CD4-positive, alpha-beta T cell treated with Interleukin-6 at 100 ng/mL for 8 hours (primary cell): ENCODE results near the gene OGN.

Experiments used
- DNase-seq: peaks from one replicate; pipeline ENCODE4 v3.0.0-alpha.2; 2020; ENCODE audit warnings: mixed read lengths, low spot score

The OGN gene

DNA sequence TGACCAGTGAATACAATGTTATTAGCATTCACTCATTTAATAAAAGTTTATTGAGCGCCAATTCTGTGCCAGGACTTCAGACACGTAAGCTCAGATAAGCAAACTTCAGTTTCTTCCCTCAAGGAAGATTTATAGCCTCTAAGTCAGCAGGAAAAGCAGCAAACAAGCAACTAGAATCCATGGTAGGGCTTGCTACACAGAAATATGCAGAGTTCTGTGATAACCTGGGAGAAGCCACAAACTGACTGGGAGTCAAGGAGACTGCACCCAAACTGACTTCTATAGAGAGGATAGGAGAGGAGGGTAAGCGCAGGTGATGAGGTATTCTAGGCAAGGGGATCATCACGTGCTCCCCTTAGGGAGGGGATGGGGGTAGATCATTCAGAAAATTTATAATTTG, 1.4 kb upstream of the OGN start:
- no peak for DNase-seq

DNA sequence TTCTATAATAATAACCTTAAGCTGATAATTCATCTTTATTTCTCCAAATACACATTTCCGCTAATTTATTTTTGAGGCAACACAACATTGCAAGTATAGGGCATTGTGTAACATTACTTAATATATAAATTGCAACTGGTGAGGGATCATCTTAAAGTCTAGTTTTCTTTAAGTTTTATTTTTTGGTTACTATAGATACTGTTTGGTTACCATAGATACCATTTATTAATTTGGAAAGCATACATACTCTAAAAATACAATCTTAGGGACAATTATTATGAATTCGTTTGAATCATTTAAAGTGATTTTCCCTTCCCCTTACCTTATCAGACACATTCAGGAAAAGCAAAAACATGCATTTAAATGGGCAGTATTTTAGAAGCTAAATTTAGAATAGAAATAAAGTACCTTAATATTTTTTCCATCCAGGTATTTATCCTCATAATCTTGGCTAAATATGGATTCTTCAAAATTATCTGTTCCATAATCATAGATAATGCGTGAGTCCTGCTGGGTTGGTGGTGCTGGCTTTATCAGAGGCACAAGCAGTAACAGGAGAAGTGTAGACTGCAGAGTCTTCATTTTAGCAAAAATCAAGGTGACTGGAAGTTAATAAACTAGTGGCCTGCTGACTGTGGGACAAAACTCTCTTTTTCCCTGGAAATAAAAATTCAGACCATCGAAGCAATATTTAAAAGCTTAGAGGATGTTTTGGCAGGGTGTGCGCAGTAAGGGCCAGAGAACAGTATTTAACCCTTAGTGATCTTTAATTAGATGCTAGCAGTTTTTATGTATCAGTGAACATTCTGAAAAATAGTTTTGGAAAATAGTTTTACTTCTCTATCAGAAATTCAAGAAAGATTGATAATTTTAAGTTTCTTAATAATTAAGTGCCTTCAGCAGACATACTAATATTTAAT, 1.3 kb downstream of the OGN start:
- DNase-seq, result no peak

DNA sequence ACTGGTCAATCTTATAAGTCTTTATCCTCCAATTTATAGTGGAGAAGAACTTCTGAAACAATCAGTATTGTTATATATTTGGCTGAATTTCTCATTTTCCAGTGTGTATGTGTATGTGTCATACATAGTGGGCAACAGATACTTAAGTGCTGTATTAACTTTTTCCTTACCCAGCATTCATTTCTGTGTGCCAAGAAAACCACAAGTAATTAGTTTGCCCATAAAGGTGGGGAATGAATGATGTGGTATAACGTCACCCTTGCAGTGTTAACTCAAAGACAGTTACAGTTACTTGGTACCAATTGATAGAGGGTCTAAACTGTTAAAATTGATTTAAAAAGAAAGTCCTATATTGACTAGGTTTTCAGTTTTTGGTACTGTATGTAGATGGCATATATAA, 2.0 kb downstream of the OGN start:
- no peak for DNase-seq

DNA sequence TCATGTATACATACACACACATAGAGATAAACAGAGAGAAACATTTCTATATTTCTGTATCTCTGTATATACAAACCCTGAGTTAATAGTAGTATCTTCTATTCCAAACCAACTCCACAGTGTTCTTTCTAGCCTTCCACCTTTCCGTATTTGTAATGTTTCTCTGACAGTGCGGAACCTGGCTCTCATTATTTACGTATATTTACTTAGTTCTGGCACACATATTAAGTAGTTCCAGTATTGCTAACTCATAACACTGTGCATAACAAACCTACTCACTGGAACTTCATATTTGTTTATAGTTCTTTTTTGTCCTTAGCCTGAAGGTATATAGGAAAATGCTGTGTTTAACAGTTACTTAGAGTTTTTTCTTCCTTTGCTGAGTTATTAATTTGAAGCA, 6.5 kb downstream of the OGN start:
- no peak for DNase-seq

DNA sequence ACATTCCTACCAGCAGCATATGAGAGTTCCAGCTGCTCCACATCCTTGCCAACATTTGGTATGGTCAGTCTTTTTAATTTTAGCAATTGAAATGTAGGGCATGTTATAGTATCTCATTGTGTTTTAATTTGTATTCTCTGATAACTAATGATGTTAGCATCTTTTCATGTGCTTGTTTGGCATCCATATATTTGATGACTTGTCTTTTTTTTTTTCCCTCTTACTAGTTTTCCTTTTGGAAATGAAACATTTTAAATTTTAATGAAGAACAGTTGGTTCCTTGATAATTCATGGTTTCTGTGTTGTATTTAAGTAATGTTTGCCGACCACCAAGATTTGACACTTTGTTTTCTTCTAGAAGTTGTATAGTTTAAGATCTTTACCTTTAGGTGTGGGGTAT, 8.8 kb downstream of the OGN start:
- no peak for DNase-seq

DNA sequence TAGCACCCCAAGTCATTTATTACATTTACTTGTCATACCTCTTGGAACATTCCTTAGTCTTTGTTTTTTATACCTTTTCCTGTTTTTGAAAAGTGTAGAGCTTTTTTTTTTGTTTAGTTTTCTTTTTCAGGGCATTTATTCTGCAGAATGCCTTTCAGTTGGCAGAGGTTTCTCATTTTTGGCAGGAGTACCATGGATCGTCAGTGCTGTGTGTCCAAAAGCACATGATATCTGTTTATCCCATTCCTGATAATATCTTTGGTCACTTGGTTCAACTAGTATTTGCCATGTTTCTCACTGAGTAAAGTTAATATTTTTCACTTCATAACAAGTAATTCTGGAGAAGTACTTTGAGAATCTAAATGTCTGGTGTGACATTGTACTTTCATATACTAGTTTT, 10.7 kb downstream of the OGN start:
- DNase-seq, result no peak

DNA sequence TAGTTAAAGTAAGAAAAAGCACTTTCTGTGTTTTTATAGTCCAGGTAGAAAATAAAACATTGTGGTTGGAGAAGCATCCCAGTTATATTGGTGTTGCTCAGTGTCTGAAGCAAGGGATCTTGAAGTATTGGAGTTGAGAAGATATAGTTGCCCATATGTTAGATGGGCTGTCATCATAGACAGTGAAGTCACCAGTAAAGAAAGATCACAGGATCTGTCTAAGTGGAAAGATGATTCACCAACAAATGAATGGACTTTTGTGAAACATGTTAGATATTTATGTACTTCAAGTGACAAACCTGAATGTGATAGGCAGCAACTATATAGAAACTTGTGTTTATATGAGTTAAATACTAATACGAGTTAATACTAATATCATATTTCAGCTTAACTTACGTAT, 11.7 kb downstream of the OGN start:
- no peak for DNase-seq

DNA sequence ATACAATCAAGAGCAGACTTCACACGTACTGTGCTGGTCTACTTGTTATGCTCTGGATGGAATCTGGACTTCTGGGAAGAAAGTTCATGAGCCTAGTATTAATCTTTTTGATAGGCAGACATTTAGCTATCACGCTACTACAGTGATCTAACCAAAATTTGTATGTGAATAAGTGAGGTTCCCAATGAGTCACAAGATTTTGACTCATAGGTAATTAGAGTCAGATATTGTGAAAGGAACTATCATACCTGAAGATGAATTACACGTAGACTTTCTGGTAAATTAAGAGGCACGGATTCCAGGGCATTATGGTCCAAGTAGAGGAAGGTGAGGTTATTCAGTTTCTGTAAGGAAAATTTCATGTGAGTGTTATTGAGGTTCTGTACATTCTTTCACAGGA, 18.4 kb downstream of the OGN start:
- DNase-seq, result no peak

DNA sequence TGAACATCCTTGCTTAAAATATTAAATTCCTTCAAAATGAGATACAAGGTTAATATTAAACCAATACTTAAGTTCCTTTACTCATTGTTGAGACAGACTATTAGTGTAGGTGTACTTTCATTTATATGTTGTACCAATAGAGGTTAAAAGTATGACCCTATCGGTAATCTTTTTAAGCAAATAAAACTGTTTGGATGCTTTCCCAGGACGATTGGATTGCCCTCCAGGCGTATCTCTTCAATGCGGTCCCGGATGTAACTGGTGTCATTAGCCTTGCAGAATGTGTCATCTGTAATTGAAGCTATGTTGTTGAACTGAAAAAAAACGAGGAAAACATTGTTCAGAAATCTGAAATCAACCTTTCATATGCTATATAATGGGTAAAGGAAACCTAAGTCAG, 18.9 kb downstream of the OGN start:
- DNase-seq, result no peak

DNA sequence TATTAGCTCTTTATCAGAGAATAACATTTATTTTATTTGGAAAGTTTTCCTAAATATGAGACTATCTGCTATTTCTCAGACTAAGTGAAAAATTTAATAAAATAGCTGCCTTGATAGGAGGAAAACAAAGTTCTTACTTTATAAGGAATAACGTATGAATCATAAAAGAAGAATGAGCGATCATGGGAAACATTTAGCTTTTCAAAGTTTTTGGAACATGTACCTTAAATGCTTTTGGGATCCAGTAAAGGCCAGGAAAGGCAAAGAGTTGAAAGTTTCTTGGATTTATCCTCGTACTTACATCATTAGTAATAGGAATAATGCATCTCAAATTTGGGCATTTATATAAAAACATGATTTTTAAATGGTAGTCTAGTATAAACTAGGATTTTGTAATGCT, 19.4 kb downstream of the OGN start:
- DNase-seq, result no peak

DNA sequence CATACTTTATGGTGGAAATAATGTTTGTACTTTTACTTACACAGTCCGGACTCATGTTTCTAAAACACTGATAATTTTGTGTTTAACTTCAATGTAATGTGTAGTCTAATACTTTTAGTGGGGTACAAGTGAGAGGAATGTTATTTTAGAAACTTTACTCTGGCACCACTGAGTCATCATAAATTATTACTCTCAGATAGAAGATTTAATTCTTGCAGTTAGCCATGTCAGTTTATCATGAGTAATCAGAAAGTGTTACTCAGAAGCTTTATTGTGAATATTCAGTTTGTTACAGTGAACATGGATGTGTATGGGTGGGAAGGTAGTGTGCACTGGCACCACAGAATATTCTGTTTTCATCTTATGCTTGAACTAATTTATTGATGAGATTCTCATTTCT, 20.0 kb downstream of the OGN start:
- no peak for DNase-seq

DNA sequence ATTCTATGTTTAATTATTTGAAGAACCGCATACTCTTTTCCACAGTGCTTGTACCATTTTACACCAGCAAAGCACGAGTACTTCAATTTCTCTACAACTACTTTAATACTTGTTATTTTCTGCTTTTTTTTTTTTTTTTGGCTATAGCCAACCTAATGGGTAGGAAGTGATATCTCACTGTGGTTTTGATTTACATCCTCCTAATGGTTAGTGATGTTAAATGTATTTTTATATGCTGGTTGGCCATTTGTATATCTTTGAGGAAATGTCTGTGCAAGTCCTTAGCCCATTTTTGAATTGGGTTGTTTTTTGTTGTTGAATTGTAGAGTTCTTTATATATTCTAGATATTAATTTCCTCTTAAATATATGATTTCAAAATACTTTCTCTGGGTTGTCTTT, 22.6 kb downstream of the OGN start:
- DNase-seq, result no peak

DNA sequence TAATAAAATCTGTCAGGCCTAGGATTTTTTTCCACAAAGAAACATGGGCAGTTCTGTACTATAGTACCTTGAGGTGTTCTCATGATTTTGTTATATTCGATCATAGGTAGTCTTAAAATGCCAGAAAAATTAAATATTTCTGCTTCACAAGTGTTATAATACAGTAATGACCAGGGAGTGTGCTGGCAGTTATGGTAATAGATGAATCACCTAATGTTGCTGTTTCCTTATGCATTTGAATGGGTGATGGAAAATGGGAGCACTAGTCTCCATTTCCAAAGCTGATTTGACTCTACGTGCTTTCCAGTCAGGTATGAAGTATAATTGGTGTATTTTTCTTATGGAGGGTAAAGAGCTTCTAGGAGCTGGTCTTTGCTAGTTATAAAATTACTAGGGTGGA, 23.8 kb downstream of the OGN start:
- no peak for DNase-seq

DNA sequence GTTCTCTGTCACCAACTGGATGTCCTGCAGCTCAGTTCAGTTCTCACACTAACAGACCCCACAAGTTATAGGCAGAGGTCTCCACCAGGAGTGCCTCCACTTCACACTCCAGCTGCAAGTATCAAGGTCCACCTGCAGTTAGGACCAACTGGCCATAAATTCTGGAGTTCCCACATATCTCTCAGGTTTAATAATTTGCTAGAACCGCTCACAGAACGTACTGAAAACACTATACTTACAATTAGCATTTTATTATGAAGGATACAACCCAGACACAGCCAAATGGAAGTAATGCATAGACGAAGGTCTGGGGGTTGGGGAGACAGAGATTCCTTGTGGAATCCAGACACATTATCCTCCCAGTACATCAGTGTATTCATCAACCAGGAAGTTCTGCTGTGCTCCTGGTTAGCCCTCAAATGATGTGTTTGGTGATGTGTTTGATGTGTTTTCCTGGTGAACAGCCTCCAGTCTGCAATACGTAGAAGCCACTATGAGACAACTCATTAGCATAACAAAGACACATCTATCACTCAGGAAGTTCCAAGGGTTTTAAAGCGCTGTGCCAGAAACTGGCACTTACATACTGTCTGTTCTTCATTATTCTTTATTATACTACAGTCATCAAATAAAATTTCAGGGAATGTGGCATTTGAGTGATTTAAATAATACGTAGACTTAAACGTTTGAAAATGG, 25.4 kb downstream of the OGN start:
- no peak for DNase-seq

DNA sequence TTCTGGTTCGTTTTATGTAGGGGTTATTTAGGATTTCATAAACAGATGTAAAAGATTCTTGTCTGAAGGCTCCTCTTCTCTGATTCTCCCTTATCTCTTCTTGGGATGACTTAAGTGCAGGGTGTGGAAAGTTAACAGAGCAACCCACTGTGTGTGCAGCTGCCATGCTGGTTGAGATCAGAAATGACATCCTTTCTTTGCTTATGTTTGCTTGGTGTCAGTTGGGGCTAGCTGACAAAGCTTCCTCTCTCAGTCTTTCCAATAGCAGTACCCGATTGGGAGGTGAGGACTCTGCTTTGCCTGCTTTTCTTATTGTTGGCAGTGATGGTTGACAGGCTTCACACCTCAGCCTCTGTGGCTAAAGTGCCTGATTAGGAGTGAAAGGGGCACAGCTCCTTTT, 26.5 kb downstream of the OGN start:
- no peak for DNase-seq

DNA sequence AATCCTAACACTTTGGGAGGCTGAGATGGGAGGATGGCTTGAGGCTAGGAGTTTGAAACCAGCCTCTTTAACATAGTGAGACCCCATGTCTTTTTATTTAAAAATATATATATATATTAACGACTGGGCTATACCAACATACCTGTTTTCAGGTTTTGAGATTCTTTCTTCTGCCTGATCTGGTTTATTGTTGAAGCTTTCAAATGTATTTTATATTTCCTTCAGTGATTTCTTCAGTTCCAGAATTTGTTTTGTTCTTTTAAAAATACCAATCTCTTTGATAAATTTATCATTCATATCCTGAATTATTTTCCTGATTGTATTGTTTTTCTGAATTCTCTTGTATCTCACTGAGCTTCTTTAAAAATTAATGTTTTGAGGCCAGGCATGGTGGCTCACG, 31.2 kb downstream of the OGN start:
- DNase-seq, result no peak

DNA sequence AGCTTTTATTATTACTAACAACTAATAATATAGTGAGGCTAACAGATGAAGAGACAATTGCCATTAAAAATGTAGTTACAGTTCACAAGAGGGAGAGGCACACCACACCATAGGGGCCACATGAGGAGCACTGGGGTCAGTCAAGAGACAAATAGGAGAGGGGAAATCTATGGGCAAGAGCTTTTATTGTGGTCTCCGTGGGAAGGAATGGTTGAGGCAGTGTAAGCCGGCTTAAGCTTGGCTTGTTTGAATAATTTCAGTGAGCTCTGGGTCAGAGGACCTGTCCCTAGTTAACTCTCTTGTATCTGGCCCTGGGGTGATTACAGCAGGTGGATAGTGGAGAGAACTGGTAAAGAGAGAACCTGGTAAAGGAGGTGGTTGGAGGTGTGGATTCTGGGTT, 35.3 kb downstream of the OGN start:
- no peak for DNase-seq

DNA sequence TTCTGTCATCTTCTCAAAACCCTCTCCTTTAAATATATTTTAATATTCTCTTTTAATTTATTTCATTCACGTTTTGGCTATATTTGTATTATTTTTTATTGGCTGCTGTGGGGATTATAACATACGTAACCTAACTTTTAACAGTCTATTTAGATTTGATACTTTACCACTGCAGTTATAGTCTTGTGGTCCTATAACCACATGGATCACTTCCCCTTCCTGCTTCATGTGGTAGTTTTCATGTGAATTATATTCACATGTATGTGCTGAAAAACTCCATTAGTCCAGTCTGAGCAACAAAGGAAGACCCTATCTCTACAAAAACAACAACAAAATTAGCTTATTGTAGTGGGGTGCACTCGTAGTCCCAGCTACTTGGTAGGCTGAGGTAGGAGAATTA, 44.3 kb downstream of the OGN start:
- no peak for DNase-seq

DNA sequence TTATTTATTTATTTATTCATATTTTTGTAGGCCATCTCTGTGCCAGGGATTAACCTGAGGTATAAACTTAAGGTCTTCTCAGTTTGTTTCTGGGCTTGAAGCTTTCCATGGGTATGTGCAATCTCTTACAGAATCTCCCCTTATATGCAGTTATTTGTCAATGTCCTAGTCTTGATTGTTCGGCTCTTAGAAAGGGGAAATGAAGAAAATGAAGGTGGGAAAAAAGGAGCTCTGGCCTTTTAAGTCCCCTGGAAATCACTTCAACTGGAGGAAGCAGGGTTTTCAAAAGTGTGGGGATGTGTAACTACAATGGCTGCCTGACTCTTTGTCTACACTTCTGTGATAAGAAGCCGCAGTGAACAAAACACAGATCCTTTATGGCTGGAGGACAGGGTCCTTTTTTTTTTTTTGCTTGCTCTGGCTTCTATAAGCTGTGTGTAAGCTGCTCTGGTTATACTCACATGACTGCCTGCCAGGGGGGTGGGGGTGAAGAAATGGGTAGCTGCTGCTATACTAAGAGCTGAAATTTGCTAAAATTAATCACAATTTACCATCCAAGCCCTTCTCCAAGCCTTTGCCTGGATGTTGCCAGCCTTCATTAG, 44.9 kb downstream of the OGN start:
- DNase-seq, result no peak

DNA sequence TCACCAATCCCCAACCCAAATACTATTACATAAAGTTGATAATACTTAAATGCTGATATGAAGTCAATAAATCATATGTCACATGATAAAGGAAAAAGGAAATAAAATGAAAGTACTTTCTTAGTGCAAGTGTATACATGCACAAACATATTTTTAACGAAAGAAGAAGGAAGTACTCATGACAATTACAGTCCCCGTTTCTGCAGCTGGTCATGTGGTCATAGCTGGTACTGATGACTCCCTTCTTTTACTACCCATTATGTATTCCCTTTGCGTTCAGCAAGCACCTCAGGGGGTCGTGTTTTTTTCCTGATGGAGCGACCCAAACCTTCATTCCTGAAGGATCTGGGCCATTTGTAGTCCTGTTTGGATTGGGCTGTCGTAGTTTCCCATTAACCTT, 51.3 kb downstream of the OGN start:
- DNase-seq, result no peak

DNA sequence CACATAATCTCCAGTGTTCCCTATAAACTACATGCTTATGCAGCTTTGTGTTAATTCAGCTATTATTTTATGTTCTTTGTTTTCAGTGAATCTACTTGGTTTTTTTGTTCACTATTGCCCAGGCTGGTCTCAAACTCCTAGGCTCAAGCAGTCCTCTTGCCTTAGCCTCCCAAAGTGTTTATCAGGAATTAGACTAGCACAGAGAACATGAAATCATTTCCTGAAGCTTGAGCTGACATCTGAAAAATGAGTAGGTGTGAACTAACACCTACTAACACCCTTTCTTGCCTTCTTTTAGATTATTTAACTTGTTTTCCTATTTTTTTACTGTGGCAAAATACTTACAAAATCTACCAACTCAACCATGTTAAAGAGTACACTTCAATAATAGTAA, 53.6 kb downstream of the OGN start:
- no peak for DNase-seq

DNA sequence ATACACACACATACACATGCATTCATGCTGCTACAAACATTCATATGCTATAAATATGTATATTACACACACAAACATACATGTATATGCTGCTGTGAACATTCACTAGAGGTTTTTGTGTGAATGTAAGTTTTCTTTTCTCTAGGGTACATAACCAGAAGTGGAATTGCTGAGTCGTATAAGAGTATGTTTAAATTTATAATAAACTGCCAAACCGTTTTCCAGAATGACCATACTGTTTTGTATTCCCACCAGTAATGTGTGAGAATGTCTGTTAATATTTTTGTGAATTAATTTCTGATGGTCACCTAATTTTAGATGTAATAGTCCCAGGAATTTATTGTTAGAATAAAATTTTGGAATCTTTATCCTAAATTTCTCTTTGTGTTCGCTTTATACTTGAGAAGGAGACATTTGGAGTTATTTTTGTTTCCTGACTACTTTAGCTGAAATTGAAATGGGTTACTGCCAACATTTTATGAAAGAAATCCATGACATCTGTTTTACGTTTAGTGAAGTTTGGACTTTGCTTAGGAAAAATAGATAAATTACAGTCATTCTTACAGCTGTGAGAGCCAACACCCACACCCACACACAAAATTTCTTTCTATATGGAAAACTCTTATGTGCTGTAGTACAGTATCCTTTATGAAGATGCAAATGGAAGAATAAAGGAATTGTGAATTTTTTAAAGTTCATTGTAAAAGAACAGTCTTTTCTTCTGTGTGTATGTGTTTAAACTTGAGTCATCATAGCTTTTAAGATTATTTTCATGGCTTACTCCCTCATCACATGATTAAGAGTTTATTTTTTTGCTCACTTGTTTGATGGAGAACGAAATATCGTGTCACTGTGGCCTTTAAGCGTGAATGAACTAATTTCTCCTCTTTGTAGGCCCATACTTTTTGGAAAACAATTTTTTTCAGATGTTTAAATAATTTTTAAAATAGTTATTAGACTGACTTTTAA, 54.3 kb downstream of the OGN start:
- no peak for DNase-seq
